Glutamatergic neuron (in vitro differentiated cells): ENCODE data around the gene MRPS14. TPM values are rescaled to one million over a fixed set of nuclear protein-coding genes. Genes with fewer than 3 reads are reported as not detected.

ENCODE experiments used
- DNase-seq: peaks from one replicate; pipeline ENCODE4 v3.0.0; 2022
- H3K27ac Mint-ChIP-seq: one replicate; pipeline ENCODE4 v1.8.0; 2020; ENCODE audit warnings: mild to moderate bottlenecking, mixed read lengths, inconsistent platforms; ENCODE audit not compliant: unreplicated experiment
- H3K27me3 Mint-ChIP-seq: one replicate; pipeline ENCODE4 v1.8.0; 2020; ENCODE audit warnings: mild to moderate bottlenecking, moderate library complexity, mixed read lengths, inconsistent platforms; ENCODE audit not compliant: unreplicated experiment
- H3K36me3 Mint-ChIP-seq: one replicate; pipeline ENCODE4 v1.8.0; 2020; ENCODE audit warnings: mild to moderate bottlenecking, mixed read lengths, inconsistent platforms; ENCODE audit not compliant: unreplicated experiment
- H3K4me1 Mint-ChIP-seq: one replicate; pipeline ENCODE4 v1.8.0; 2020; ENCODE audit warnings: mild to moderate bottlenecking, low read depth, mixed read lengths, inconsistent platforms; ENCODE audit not compliant: unreplicated experiment
- H3K4me3 Mint-ChIP-seq: one replicate; pipeline ENCODE4 v1.8.0; 2020; ENCODE audit warnings: mild to moderate bottlenecking, mixed read lengths, inconsistent platforms; ENCODE audit not compliant: unreplicated experiment
- H3K9me3 Mint-ChIP-seq: one replicate; pipeline ENCODE4 v1.8.0; 2020; ENCODE audit warnings: mild to moderate bottlenecking, moderate library complexity, mixed read lengths, inconsistent platforms; ENCODE audit not compliant: unreplicated experiment
- total RNA-seq: library from RNA; stranded (reverse); fragmentation: NEBNext Ultra II Directional; extraction: Animal tissue kit (Norgen Biotek cat#: 25700); gene quantifications from one replicate; pipeline ENCODE4 v1.2.1, GENCODE V29; 2021; ENCODE audit not compliant: unreplicated experiment
- TF ChIP-seq, protein P1 (sequence below): fragments of 200-600 bp; sonication (generic); IDR thresholded peaks from one replicate; pipeline ENCODE4 v1.5.0; 2021; ENCODE audit not compliant: partially characterized antibody, unreplicated experiment

Gene MRPS14
- total RNA-seq, 1 donor from 2014 or later: 35.3 TPM

DNA sequence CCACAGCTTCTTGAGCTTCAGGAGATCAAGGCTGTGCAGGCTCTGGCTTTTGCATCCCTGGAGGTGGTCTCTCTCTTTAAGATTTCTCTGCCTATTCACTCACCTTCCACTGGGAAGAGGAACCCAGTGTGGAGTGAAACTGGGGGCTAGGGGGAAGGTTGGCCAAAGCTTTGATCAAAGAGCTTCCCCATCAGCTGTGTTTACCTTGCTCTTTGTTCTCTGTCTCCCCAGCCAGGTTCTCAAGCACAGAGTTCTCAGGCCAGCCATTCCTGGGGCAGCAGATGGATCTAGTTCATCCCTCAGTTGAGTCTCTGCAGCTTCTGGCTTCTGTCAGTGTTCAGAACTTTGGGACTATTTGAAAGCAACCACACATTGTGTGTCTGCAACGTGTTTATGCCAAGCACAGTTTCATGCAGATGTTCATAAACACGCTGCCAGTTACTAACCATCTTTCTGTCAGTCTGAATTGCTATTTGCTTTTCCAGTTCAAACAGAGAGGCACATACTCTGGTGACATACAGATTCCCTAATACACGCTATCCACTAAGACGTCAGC is 17.2 kb upstream of the MRPS14 start:
- no peaks in the 10 kb centered on the region for H3K27me3 Mint-ChIP-seq
- TF ChIP-seq, protein P1, sequence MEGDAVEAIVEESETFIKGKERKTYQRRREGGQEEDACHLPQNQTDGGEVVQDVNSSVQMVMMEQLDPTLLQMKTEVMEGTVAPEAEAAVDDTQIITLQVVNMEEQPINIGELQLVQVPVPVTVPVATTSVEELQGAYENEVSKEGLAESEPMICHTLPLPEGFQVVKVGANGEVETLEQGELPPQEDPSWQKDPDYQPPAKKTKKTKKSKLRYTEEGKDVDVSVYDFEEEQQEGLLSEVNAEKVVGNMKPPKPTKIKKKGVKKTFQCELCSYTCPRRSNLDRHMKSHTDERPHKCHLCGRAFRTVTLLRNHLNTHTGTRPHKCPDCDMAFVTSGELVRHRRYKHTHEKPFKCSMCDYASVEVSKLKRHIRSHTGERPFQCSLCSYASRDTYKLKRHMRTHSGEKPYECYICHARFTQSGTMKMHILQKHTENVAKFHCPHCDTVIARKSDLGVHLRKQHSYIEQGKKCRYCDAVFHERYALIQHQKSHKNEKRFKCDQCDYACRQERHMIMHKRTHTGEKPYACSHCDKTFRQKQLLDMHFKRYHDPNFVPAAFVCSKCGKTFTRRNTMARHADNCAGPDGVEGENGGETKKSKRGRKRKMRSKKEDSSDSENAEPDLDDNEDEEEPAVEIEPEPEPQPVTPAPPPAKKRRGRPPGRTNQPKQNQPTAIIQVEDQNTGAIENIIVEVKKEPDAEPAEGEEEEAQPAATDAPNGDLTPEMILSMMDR: no peak
- no peaks in the 10 kb centered on the region for H3K36me3 Mint-ChIP-seq
- peaks cover 2% of the 10 kb centered on the region for H3K4me1 Mint-ChIP-seq
- no peak overlapping the region for H3K4me3 Mint-ChIP-seq
- H3K27ac Mint-ChIP-seq: no peak overlapping the region
- no peak for DNase-seq
- H3K9me3 Mint-ChIP-seq: peaks cover 2% of the 10 kb centered on the region

DNA sequence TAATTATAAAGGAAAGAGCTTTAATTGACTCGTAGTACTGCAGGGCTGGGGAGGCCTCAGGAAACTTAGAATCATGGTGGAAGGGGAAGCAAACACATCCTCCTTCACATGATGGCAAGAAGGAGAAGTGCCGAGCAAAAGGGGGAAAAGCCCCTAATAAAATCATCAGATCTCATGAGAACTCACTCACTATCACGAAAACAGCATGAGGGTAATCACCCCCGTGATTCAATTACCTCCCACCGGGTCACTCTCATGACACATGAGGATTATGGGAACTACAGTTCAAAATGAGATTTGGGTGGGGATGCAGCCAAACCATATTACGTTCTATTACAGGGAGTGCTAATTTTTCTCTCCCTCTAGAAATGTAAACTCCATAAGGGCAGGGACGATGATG is 14.2 kb upstream of the MRPS14 start:
- H3K9me3 Mint-ChIP-seq: peaks cover 2% of the 10 kb centered on the region
- peaks cover 3% of the 10 kb centered on the region for H3K4me1 Mint-ChIP-seq
- no peaks in the 10 kb centered on the region for H3K27me3 Mint-ChIP-seq
- no peak overlapping the region for H3K27ac Mint-ChIP-seq
- no peaks in the 10 kb centered on the region for H3K36me3 Mint-ChIP-seq
- H3K4me3 Mint-ChIP-seq: no peak overlapping the region
- no peak for DNase-seq
- TF ChIP-seq, protein P1: no peak

DNA sequence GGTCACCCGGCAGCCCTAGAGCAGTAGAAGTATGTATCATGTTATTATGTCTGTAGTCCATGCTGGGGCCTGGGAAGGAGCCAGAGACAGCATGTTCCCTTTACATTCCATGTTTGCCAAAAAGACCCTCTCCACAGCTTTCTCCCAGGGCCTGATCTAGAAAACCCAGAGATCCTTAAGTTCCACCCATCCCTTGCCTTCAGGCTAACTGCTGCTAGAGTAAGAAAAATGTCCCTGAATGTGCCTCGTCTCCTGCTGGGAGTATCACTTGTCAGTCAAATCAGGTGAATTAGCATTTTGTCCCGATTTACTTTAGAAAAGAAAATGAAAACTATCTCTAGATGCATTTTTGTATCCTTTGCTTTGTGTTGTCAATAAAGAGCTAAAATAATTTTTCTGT is 13.3 kb upstream of the MRPS14 start:
- peaks cover 3% of the 10 kb centered on the region for H3K4me1 Mint-ChIP-seq
- H3K9me3 Mint-ChIP-seq: peaks cover 2% of the 10 kb centered on the region
- H3K36me3 Mint-ChIP-seq: no peaks in the 10 kb centered on the region
- no peak for DNase-seq
- H3K27ac Mint-ChIP-seq: no peak overlapping the region
- H3K27me3 Mint-ChIP-seq: no peaks in the 10 kb centered on the region
- TF ChIP-seq, protein P1: no peak
- no peak overlapping the region for H3K4me3 Mint-ChIP-seq

DNA sequence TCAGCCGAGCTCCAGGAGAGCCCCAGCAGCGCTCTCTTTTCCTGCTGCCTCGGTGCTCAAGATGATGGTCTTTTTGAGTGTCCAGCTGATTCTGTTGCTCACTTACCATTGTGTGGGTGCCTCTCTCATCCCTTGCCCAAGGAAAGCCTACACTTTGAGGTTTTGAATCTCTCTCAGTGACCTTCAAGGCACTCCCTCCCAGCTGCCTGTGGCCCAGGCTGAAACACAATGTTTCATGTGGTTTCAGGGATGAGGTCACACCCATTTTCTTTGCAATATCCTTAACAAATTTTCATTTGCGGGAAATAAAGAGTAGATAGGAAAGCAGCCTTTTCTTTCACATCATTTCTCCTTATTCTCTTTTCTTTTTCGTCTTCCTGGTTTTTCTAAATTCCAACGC is 12.6 kb upstream of the MRPS14 start:
- peaks cover 3% of the 10 kb centered on the region for H3K4me1 Mint-ChIP-seq
- no peak overlapping the region for H3K27ac Mint-ChIP-seq

DNA sequence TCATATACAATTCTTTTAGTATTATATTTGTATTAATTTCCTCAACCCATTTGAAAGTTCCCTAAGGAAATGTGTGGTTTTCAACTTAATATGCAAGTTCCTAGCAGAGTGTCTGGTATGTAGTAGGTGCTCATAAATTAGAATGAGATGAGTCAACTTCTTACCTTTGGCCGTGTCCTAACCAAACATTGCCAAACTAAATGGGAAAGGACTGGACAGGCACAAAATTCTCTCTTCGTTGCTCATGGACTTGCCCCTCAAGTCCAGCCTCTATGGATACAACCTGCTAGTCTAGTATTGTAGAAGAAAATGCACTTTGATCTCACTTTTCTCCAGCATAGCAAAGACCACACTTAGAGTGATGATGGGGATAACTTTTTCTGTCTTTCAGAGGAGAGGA is 11.6 kb upstream of the MRPS14 start:
- H3K4me3 Mint-ChIP-seq: no peak overlapping the region
- peaks cover 4% of the 10 kb centered on the region for H3K9me3 Mint-ChIP-seq
- no peak overlapping the region for H3K27ac Mint-ChIP-seq
- DNase-seq: no peak
- H3K4me1 Mint-ChIP-seq: peaks cover 3% of the 10 kb centered on the region
- H3K27me3 Mint-ChIP-seq: no peaks in the 10 kb centered on the region
- TF ChIP-seq, protein P1: no peak
- no peaks in the 10 kb centered on the region for H3K36me3 Mint-ChIP-seq

More for the DNA sequence above, 12.6 kb upstream of the MRPS14 start:
- Mint-ChIP-seq H3K27me3 (no peaks in the 10 kb centered on the region), H3K36me3 (no peaks in the 10 kb centered on the region), H3K4me3 (no peak overlapping the region), H3K9me3 (peaks cover 2% of the 10 kb centered on the region)
- no peak for DNase-seq
- TF ChIP-seq, protein P1: no peak
